Neural progenitor cell (in vitro differentiated cells): ENCODE data around the gene DOCK3. TPM values are rescaled to one million over a fixed set of nuclear protein-coding genes. Genes with fewer than 3 reads are reported as not detected.
"Not testable (repeated sequence)": the region's sequence is repeated elsewhere in the genome, so short reads cannot be mapped to it uniquely, and the experiment has no call there.

Experiments used
- DNase-seq: peaks from one replicate; pipeline ENCODE4 v3.0.0-alpha.2; 2016; ENCODE audit warnings: low spot score
- H2AFZ ChIP-seq: fragments of 200-600 bp; sonication (generic); replicated peaks from 2 replicates; pipeline ENCODE4 v1.6.1; 2016; ENCODE audit warnings: antibody characterized with exemption
- H3F3A ChIP-seq: fragments of 200-600 bp; sonication (generic); 2 replicates; pipeline ENCODE4 v1.6.1; 2016; ENCODE audit warnings: antibody characterized with exemption, low read depth
- H3K27ac ChIP-seq: fragments of 200-600 bp; sonication (generic); 2 replicates; pipeline ENCODE4 v1.5.1; 2016; ENCODE audit warnings: mild to moderate bottlenecking
- H3K27me3 ChIP-seq: fragments of 200-600 bp; sonication (generic); 2 replicates; pipeline ENCODE4 v1.6.1; 2016; ENCODE audit warnings: mild to moderate bottlenecking, moderate library complexity
- H3K36me3 ChIP-seq: fragments of 200-600 bp; sonication (generic); 2 replicates; pipeline ENCODE4 v1.5.1; 2016
- H3K4me1 ChIP-seq: fragments of 200-600 bp; sonication (generic); 2 replicates; pipeline ENCODE4 v1.6.1; 2016; ENCODE audit warnings: mixed run types
- H3K4me2 ChIP-seq: fragments of 200-600 bp; sonication (generic); 2 replicates; pipeline ENCODE4 v1.6.1; 2016
- H3K4me3 ChIP-seq: fragments of 200-600 bp; sonication (generic); 2 replicates; pipeline ENCODE4 v1.5.1; 2016
- H3K79me2 ChIP-seq: fragments of 200-600 bp; sonication (generic); 2 replicates; pipeline ENCODE4 v1.6.1; 2016; ENCODE audit warnings: low read depth
- H3K9ac ChIP-seq: fragments of 200-600 bp; sonication (generic); 2 replicates; pipeline ENCODE4 v1.6.1; 2016
- H3K9me3 ChIP-seq: fragments of 200-600 bp; sonication (generic); 2 replicates; pipeline ENCODE4 v1.5.1; 2016; ENCODE audit warnings: low read depth
- H4K20me1 ChIP-seq: fragments of 200-600 bp; sonication (generic); 2 replicates; pipeline ENCODE4 v1.6.1; 2016; ENCODE audit warnings: low read depth
- H3K27ac Mint-ChIP-seq: 3 replicates; pipeline ENCODE4 v1.8.0; 2021; ENCODE audit warnings: mixed read lengths
- H3K27me3 Mint-ChIP-seq: 2 replicates; pipeline ENCODE4 v1.8.0; 2022; ENCODE audit warnings: low read depth, mild to moderate bottlenecking, inconsistent platforms, moderate library complexity, mixed read lengths; ENCODE audit not compliant: insufficient read depth
- H3K36me3 Mint-ChIP-seq: 3 replicates; pipeline ENCODE4 v1.8.0; 2021; ENCODE audit warnings: mixed read lengths
- H3K4me1 Mint-ChIP-seq: 3 replicates; pipeline ENCODE4 v1.8.0; 2021; ENCODE audit warnings: mixed read lengths
- H3K4me3 Mint-ChIP-seq: 3 replicates; pipeline ENCODE4 v1.8.0; 2021; ENCODE audit warnings: mild to moderate bottlenecking, moderate library complexity, mixed read lengths
- H3K9me3 Mint-ChIP-seq: 3 replicates; pipeline ENCODE4 v1.8.0; 2020; ENCODE audit warnings: mixed read lengths
- EZH2 ChIP-seq: fragments of 200-600 bp; sonication (generic); IDR thresholded peaks from 2 replicates; pipeline ENCODE4 v1.6.1; 2017; ENCODE audit warnings: antibody characterized with exemption, mild to moderate bottlenecking, moderate library complexity
- EZH2phosphoT487 ChIP-seq: fragments of 200-600 bp; sonication (generic); IDR thresholded peaks from 2 replicates; pipeline ENCODE4 v1.6.1; 2017; ENCODE audit warnings: antibody characterized with exemption
- total RNA-seq: library from RNA; depleted of rRNA; stranded (reverse); fragments of >200 nt; gene quantifications from 2 replicates; pipeline ENCODE4 v1.2.3, GENCODE V29; 2015; ENCODE audit warnings: low replicate concordance
- TF ChIP-seq, protein P1 (sequence below): fragments of 200-600 bp; sonication (generic); IDR thresholded peaks from 2 replicates; pipeline ENCODE4 v1.5.1; 2017; ENCODE audit warnings: antibody characterized with exemption, mild to moderate bottlenecking

The DOCK3 gene
- total RNA-seq, 1 donor from 2014 or later: 10.7 TPM

DNA sequence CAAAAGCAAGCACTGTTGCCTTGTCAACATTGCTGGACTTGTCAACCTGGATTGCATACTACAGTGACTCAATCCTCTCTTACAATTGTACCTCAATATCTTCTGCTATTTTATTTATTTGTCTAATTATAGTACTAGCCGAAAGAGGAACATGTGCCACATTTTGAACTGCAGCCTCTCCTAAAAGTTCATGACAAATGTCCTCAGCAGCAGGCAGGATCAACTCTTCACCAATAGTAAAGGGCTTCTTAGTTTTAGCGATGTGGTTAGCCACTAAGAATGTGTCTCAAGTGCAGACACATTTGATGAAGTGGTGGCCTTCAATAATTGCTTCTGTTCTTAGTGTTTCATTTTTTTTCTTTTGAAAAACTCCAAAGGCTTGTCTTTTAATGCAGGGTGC lies 13.2 kb downstream of the DOCK3 start:
- peaks cover 3% of the 10 kb centered on the region for H3K4me1 ChIP-seq
- H3K9me3 Mint-ChIP-seq: peaks cover 15% of the 10 kb centered on the region
- peaks cover 4% of the 10 kb centered on the region for H3F3A ChIP-seq
- peaks cover 5% of the 10 kb centered on the region for H3K36me3 Mint-ChIP-seq
- H3K36me3 ChIP-seq: no peaks in the 10 kb centered on the region
- no peaks in the 10 kb centered on the region for H3K4me1 Mint-ChIP-seq
- peaks cover 91% of the 10 kb centered on the region for H3K79me2 ChIP-seq
- no peaks in the 10 kb centered on the region for H3K9me3 ChIP-seq
- no peak overlapping the region for H3K27ac ChIP-seq
- H3K27me3 Mint-ChIP-seq: peaks cover 2% of the 10 kb centered on the region
- no peak overlapping the region for H3K9ac ChIP-seq
- no peaks in the 10 kb centered on the region for H3K27me3 ChIP-seq
- H3K27ac Mint-ChIP-seq: no peak overlapping the region
- H4K20me1 ChIP-seq: peaks cover 12% of the 10 kb centered on the region
- no peak overlapping the region for H2AFZ ChIP-seq
- no peak overlapping the region for H3K4me3 ChIP-seq
- no peak overlapping the region for H3K4me3 Mint-ChIP-seq
- no peak for DNase-seq
- TF ChIP-seq EZH2 (no peak), EZH2phosphoT487 (no peak)
- TF ChIP-seq, protein P1, sequence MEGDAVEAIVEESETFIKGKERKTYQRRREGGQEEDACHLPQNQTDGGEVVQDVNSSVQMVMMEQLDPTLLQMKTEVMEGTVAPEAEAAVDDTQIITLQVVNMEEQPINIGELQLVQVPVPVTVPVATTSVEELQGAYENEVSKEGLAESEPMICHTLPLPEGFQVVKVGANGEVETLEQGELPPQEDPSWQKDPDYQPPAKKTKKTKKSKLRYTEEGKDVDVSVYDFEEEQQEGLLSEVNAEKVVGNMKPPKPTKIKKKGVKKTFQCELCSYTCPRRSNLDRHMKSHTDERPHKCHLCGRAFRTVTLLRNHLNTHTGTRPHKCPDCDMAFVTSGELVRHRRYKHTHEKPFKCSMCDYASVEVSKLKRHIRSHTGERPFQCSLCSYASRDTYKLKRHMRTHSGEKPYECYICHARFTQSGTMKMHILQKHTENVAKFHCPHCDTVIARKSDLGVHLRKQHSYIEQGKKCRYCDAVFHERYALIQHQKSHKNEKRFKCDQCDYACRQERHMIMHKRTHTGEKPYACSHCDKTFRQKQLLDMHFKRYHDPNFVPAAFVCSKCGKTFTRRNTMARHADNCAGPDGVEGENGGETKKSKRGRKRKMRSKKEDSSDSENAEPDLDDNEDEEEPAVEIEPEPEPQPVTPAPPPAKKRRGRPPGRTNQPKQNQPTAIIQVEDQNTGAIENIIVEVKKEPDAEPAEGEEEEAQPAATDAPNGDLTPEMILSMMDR: no peak
- no peak overlapping the region for H3K4me2 ChIP-seq

DNA sequence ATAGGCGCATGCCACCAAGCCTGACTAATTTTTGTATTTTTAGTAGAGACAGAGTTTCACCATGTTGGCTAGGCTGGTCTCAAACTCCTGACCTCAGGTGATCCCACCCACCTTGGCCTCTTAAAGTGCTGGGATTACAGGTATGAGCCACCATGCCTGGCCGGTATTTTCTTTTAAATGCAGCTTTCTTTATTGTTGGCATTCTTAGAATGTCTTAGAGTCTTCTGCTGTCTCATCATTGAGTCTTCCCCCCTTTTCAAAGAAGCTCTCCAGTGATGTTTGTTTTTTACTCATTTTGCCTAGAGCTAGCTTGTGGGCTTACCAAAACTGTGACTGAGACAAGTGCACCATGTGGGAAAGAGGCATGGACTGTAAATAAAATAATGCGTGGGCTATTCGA lies 13.9 kb downstream of the DOCK3 start:
- not testable (repeated sequence) for H3K27ac Mint-ChIP-seq, H3K36me3 ChIP-seq, H3K4me1 ChIP-seq, H3K9ac ChIP-seq, H3K27me3 ChIP-seq, H3F3A ChIP-seq, H3K27me3 Mint-ChIP-seq, H2AFZ ChIP-seq, H3K4me1 Mint-ChIP-seq, H3K4me2 ChIP-seq, H3K4me3 Mint-ChIP-seq, H3K36me3 Mint-ChIP-seq, H3K4me3 ChIP-seq, H3K27ac ChIP-seq, DNase-seq, H3K9me3 ChIP-seq
- peaks cover 17% of the 10 kb centered on the region for H3K9me3 Mint-ChIP-seq
- Histone ChIP-seq H3K79me2 (peaks cover 92% of the 10 kb centered on the region), H4K20me1 (peaks cover 12% of the 10 kb centered on the region)

DNA sequence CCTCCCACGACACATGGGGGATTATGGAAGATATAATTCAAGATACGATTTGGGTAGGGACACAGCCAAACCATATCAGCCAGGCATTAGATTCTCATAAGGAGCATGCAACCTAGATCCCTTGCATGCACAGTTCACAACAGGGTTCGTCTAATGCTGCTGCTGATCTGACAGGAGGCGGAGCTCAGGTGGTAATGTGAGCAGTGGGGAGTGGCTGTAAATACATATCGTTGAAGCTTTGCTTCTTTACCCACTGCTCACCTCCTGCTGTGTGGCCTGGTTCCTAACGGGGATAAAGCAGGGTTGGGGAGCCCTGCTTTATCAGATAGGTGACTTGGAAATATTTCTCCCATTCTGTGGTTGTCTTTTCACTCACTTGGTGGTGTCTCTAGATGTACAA lies 14.8 kb downstream of the DOCK3 start:
- H3K4me1 ChIP-seq: peaks cover 3% of the 10 kb centered on the region
- no peak overlapping the region for H3K27ac Mint-ChIP-seq
- H3K4me3 ChIP-seq: no peak overlapping the region
- H3K4me1 Mint-ChIP-seq: no peaks in the 10 kb centered on the region
- no peak for DNase-seq
- H4K20me1 ChIP-seq: peaks cover 7% of the 10 kb centered on the region
- no peak overlapping the region for H3K9ac ChIP-seq
- peaks cover 2% of the 10 kb centered on the region for H3K27me3 Mint-ChIP-seq
- no peak overlapping the region for H2AFZ ChIP-seq
- H3K36me3 ChIP-seq: no peaks in the 10 kb centered on the region
- H3K27me3 ChIP-seq: no peaks in the 10 kb centered on the region
- peaks cover 93% of the 10 kb centered on the region for H3K79me2 ChIP-seq
- H3F3A ChIP-seq: no peaks in the 10 kb centered on the region
- peaks cover 17% of the 10 kb centered on the region for H3K9me3 Mint-ChIP-seq
- no peaks in the 10 kb centered on the region for H3K9me3 ChIP-seq
- H3K36me3 Mint-ChIP-seq: peaks cover 5% of the 10 kb centered on the region
- no peak overlapping the region for H3K27ac ChIP-seq
- no peak overlapping the region for H3K4me3 Mint-ChIP-seq
- no peak overlapping the region for H3K4me2 ChIP-seq
- TF ChIP-seq EZH2 (no peak), EZH2phosphoT487 (no peak)
- TF ChIP-seq, protein P1: no peak

DNA sequence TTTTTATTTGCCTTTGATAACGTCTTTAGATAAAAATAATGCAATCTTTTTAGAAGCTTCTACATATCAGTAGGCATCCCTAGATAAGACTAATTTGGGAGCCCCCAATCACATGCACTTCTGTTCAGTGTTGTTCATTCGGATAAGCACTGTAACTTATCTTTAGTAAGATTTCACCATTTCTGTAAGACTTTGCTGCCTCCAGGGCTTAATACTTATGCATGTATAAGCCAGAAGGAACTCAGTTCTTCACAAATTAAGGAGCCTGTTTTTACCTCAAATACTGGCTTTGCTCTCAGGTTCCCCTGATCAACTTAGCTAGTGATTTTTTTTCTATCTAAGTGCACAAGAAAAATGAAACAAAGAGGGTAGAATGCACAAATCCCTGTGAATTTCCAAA lies 20.3 kb downstream of the DOCK3 start:
- Histone ChIP-seq H2AFZ (no peak overlapping the region), H3K27me3 (no peaks in the 10 kb centered on the region), H3F3A (no peaks in the 10 kb centered on the region), H3K4me1 (no peaks in the 10 kb centered on the region), H3K4me2 (no peak overlapping the region), H3K79me2 (peaks cover 94% of the 10 kb centered on the region), H3K36me3 (no peaks in the 10 kb centered on the region), H3K4me3 (no peak overlapping the region), H3K9me3 (no peaks in the 10 kb centered on the region), H3K27ac (no peak overlapping the region), H4K20me1 (no peaks in the 10 kb centered on the region), H3K9ac (no peak overlapping the region)
- no peak overlapping the region for H3K4me3 Mint-ChIP-seq
- peaks cover 2% of the 10 kb centered on the region for H3K27me3 Mint-ChIP-seq
- peaks cover 30% of the 10 kb centered on the region for H3K9me3 Mint-ChIP-seq
- no peak overlapping the region for H3K27ac Mint-ChIP-seq
- no peak for DNase-seq
- no peak for TF ChIP-seq EZH2
- H3K36me3 Mint-ChIP-seq: no peaks in the 10 kb centered on the region
- H3K4me1 Mint-ChIP-seq: no peaks in the 10 kb centered on the region
